ENCODE measurements around the gene GHDC. TPM values are rescaled to one million over a fixed set of nuclear protein-coding genes. Genes with fewer than 3 reads are reported as not detected.
"Not testable (repeated sequence)": the region's sequence is repeated elsewhere in the genome, so short reads cannot be mapped to it uniquely, and the experiment has no call there.

GHDC gene
- total RNA-seq, 1 experiment from 2014 or later = 21.5 TPM

GRCh38 chr17:42224651-42225050 is 30.4 kb upstream of the GHDC start:
- Histone ChIP-seq H3K9me3 (ENCODE audit: insufficient read depth, low read depth) (no peaks in the 10 kb centered on the region), H4K20me1 (ENCODE audit: insufficient read depth) (no peaks in the 10 kb centered on the region), H3K79me2 (ENCODE audit: low read depth) (no peaks in the 10 kb centered on the region), H3K27ac (no peak overlapping the region), H3F3A (ENCODE audit: insufficient read depth, low read depth) (no peaks in the 10 kb centered on the region), H3K36me3 (ENCODE audit: low read depth) (0 out of 2 replicates have a peak, but pooled peaks cover 5% of the 10 kb centered on the region), H3K9me2 (ENCODE audit: insufficient read depth) (no peaks in the 10 kb centered on the region), H3K4me3 (no peak overlapping the region), H3K27me3 (ENCODE audit: insufficient read depth, low read depth) (no peaks in the 10 kb centered on the region), H2AFZ (no peak overlapping the region), H3K4me2 (no peak overlapping the region), H3K4me1 (replicated peaks; ENCODE audit: insufficient read depth) (no peaks in the 10 kb centered on the region)
- DNase-seq = no peak
- intact Hi-C loops (cut with micrococcal nuclease; ENCODE audit: unreplicated experiment) = no loop called here
- ChIA-PET CTCF (no interaction called here), POLR2A (ENCODE audit: unreplicated experiment) (no interaction called here)
- TF ChIP-seq EZH2 (IDR thresholded peaks at IDR 0.05; ENCODE audit: low read depth) = no peak
- TF ChIP-seq, protein P1, sequence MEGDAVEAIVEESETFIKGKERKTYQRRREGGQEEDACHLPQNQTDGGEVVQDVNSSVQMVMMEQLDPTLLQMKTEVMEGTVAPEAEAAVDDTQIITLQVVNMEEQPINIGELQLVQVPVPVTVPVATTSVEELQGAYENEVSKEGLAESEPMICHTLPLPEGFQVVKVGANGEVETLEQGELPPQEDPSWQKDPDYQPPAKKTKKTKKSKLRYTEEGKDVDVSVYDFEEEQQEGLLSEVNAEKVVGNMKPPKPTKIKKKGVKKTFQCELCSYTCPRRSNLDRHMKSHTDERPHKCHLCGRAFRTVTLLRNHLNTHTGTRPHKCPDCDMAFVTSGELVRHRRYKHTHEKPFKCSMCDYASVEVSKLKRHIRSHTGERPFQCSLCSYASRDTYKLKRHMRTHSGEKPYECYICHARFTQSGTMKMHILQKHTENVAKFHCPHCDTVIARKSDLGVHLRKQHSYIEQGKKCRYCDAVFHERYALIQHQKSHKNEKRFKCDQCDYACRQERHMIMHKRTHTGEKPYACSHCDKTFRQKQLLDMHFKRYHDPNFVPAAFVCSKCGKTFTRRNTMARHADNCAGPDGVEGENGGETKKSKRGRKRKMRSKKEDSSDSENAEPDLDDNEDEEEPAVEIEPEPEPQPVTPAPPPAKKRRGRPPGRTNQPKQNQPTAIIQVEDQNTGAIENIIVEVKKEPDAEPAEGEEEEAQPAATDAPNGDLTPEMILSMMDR (conservative IDR thresholded peaks at IDR 0.05) = no peak
- BruUV-seq (replicated peaks) = no TSS peak

DNA sequence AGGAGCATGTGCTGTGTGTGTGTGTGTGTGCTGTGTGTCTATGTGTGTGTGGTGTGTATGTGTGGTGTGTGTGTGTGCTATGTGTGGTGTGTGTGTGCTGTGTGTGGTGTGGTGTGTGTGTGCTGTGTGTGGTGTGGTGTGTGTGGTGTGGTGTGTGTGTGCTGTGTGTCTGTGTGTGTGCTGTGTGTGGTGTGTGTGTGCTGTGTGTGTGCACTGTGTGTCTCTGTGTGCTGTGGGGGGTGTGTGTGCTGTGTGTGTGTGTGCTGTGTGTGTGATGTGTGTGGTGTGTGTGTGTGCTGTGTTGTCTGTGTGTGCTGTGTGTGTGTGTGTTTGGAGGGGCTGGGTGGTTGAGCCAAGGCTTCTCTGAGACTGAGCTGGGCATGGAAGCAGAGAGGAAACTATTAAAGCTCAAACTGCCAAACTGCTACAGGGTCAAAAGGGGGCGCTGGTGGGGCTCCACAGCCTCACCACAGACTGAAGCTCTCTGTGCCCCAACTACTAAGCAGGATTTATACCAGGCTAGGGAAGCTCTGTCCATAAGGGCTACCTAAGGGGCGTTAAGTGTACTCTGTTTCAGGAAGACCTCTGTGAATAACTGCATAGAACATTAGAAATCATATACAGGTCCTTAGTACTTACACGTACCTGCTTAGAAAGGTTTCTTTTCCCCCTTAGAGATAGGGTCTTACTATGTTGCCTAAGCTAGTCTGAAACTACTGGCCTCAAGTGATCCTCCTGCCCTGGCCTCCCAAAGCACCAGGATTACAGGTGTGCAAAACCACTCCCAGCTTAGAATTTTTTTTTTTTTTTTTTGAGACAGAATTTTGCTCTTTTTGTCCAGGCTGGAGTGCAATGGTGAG is 27.8 kb upstream of the GHDC start:
- POLR2A ChIA-PET (ENCODE audit: unreplicated experiment) = interaction anchor here (0.6 kb wide), 1 partner anchor 100 kb away, joined by 3 read pairs; no protein-coding TSS in a partner anchor
- Histone ChIP-seq H3K79me2 (ENCODE audit: low read depth) (no peaks in the 10 kb centered on the region), H2AFZ (no peak overlapping the region), H4K20me1 (ENCODE audit: insufficient read depth) (no peaks in the 10 kb centered on the region), H3K9me2 (ENCODE audit: insufficient read depth) (no peaks in the 10 kb centered on the region), H3F3A (ENCODE audit: insufficient read depth, low read depth) (no peaks in the 10 kb centered on the region), H3K4me3 (no peak overlapping the region), H3K9me3 (ENCODE audit: insufficient read depth, low read depth) (no peaks in the 10 kb centered on the region), H3K27ac (no peak overlapping the region), H3K4me2 (no peak overlapping the region), H3K4me1 (replicated peaks; ENCODE audit: insufficient read depth) (no peaks in the 10 kb centered on the region), H3K36me3 (ENCODE audit: low read depth) (no peaks in the 10 kb centered on the region), H3K27me3 (ENCODE audit: insufficient read depth, low read depth) (no peaks in the 10 kb centered on the region)
- BruUV-seq (replicated peaks) = no TSS peak
- peak in 1 of 2 experiments; percentile 10 for DNase-seq
- TF ChIP-seq EZH2 (IDR thresholded peaks at IDR 0.05; ENCODE audit: low read depth) = no peak
- TF ChIP-seq, protein P1 (conservative IDR thresholded peaks at IDR 0.05) = peak; percentile 75
- intact Hi-C loops (cut with micrococcal nuclease; ENCODE audit: unreplicated experiment) = no loop called here
- CTCF ChIA-PET = interaction anchor here (0.9 to 1.0 kb wide), 2 partner anchors 54 to 114 kb away, joined by 3 to 7 read pairs; no protein-coding TSS in a partner anchor

GRCh38 chr17:42219280-42219679 is 25.0 kb upstream of the GHDC start:
- H3K4me3 ChIP-seq; H3K9me2 ChIP-seq (ENCODE audit: insufficient read depth); DNase-seq; intact Hi-C loops (cut with micrococcal nuclease; ENCODE audit: unreplicated experiment); H3K79me2 ChIP-seq (ENCODE audit: low read depth); H3K9me3 ChIP-seq (ENCODE audit: insufficient read depth, low read depth); H3K27ac ChIP-seq; H3F3A ChIP-seq (ENCODE audit: insufficient read depth, low read depth); H3K36me3 ChIP-seq (ENCODE audit: low read depth); H4K20me1 ChIP-seq (ENCODE audit: insufficient read depth); H2AFZ ChIP-seq; H3K4me2 ChIP-seq; H3K27me3 ChIP-seq (ENCODE audit: insufficient read depth, low read depth); H3K4me1 ChIP-seq (replicated peaks; ENCODE audit: insufficient read depth); BruUV-seq (replicated peaks); POLR2A ChIA-PET (ENCODE audit: unreplicated experiment): not testable (repeated sequence)
- CTCF ChIA-PET = interaction anchor here (0.6 kb wide), 1 partner anchor 245 kb away, joined by 3 read pairs; no protein-coding TSS in a partner anchor
